ENCODE measurements around the gene TPRG1L. TPM values are rescaled to one million over a fixed set of nuclear protein-coding genes. Genes with fewer than 3 reads are reported as not detected.
"Not testable (repeated sequence)": the region's sequence is repeated elsewhere in the genome, so short reads cannot be mapped to it uniquely, and the experiment has no call there.

Gene TPRG1L
- 19.2 and 21.7 TPM in 2 replicates for total RNA-seq (2014; rRNA removed; shearing (Covaris generic))

DNA sequence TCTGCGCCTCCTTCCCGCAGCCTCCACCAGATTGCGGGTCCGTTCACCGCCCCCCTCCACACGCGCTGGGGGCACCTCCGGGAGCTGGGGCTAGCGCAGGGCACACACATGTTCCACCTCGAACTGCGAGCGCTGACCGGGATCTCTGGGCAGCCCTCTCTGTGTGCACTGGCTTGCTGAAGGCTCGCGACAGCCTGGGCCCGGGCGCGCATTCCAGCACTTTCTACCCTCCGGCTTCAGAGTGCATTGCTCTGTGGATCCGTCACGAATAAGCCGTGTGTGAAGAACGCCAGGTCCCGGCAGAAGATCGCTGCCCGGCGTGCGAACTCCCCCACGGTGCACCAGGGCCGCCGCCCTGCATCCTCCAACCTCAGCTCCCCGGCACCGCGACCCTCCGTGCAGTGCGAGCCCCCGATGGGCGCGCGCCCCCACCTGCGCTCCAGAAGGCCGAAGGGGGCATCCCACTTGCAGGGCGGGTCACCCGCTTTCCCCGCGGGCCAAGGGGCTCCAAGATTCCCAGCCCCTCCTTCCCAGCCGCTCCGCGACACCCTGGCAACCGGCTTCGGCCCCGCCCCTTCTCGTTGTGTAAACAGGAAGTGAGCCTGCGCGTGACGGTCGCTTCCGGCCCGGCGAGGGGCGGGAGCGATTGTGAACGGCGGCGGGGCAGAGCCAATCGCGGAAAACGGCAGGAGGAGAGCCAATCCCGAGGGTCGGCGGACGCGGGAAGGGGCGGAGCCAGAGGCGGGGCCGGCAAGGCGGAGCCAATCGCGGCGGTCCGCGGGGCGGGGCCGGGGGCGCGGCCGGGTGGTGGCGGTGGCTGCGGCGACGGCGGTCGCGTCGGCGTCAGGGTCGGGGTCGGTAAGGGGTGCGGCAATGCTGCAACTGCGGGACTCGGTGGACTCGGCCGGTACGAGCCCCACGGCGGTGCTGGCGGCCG lies at the start of gene TPRG1L:
Gene TPRG1L (plus strand): TSS at position 816 of the 937 bp plus-strand sequence. CDS start 58 bp downstream, at position 874.
- in situ Hi-C loops (cut with HindIII; ENCODE audit: low sequenced_read_pairs), result loop anchor here (5.0 kb wide), 1 partner anchor 87 kb away; no protein-coding TSS in a partner anchor
- DNase-seq (ENCODE audit: low spot score), result peak; percentile 97

DNA sequence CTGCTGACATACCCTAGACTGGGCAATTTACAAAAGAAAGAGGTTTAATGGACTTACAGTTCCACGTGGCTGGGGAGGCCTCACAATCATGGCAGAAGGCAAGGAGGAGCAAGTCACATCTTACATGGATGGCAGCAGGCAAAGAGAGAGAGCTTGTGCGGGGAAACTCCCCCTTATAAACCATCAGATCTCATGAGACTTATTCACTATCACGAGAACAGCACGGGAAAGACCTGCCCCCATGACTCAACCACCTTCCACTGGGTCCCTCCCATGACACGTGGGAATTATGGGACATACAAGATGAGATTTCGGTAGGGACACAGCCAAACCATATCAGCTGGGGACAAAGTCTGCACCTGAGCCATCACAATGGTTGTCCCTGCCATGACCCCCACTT lies 49.3 kb upstream of the TPRG1L start:
- in situ Hi-C loops (cut with HindIII; ENCODE audit: low sequenced_read_pairs); DNase-seq (ENCODE audit: low spot score): not testable (repeated sequence)

DNA sequence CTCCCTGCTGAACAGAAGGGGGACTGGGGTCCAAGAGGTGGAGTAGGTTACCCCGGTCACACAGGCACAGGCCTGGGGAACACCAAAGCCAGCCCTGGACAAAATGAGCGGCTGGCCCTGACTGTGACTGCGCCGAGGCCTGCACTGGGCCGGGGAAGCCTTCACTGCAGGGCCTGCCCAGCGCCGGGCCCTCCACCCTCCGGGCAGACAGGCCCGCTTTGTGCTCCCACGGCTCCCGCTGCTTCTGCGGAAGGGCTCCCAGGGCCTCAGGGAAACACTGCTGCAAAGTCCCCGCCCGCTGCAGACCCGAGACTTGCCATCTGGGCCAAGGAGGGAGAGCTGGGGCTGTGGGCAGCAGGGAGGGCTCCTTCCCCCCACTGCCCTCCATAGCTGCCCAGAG lies 48.8 kb upstream of the TPRG1L start:
- in situ Hi-C loops (cut with HindIII; ENCODE audit: low sequenced_read_pairs), result no loop called here
- DNase-seq (ENCODE audit: low spot score), result no peak

DNA sequence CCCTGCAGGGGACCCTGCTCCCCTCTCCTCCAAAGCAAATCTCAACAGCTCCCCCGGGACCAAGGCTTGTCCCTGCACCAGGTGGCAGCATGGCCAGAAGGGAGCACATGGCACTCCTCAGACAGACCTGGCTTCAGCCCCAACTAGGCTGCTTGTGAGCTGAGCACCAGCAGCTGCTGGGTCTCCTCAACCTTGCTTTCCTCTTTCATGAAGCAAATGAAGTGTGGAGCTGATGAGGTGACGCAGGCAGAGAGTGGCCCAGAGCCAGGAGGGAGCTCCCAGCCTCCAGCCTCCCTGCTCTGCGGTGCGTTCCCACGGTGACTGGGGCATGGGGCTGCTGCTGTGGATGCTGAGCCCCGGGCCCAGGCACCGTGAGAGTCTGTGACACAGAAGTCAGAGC lies 47.5 kb upstream of the TPRG1L start:
- DNase-seq (ENCODE audit: low spot score), result peak; percentile 50
- in situ Hi-C loops (cut with HindIII; ENCODE audit: low sequenced_read_pairs), result no loop called here

DNA sequence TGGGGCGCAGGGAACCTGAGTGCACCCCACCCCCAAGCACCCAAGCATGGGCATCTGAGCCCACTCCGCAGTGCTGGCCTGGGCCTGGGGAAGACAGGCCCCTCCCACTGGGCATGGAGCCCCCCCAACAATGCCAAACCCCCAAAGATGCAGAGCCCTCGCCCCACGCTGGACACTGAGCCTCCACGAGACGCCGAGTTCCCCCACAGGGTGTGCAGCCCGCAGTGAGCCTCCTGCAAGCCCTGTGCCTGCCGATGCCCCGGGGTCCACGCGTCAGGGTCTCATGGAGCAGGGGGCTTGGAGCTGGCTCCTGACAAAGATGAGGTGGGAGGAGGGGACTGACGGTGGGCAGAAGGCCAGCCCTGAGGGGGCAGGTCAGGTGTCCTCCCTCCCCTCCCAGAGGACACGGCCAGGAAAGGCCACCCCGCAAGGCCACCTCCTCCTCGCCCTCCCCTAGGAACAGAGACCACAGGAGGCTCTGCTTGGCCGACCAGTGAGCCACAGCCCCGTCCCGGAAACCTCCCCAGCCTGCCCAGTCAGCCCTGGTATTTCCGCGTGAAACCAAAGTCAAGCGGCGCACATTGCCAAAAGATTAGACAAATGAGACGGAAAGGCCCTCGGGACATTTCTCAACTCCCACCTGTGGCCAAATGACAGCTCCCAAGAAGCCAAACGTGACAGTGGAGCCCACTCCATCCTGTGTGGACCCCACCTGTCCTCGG lies 46.9 kb upstream of the TPRG1L start:
- no peak for DNase-seq (ENCODE audit: low spot score)
- in situ Hi-C loops (cut with HindIII; ENCODE audit: low sequenced_read_pairs), result no loop called here

DNA sequence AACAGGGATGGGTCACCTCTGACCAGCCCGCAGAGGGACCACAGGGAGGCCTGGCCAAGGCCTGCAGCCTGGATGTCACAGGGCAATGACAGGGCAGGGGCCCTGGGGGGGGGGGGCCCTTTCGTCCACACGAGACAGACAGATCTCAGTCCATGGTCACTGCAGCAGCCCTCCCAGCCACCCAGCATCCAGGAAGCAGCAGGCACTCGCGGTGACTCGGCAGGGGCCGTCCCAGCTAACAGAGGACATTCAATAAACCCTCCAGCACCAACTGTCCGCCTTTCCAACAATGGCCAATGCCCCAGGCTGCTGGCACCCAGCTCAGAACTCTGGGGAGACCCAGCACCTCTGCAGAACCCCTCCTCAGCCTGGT lies 46.4 kb upstream of the TPRG1L start:
- no peak for DNase-seq (ENCODE audit: low spot score)
- in situ Hi-C loops (cut with HindIII; ENCODE audit: low sequenced_read_pairs), result no loop called here

DNA sequence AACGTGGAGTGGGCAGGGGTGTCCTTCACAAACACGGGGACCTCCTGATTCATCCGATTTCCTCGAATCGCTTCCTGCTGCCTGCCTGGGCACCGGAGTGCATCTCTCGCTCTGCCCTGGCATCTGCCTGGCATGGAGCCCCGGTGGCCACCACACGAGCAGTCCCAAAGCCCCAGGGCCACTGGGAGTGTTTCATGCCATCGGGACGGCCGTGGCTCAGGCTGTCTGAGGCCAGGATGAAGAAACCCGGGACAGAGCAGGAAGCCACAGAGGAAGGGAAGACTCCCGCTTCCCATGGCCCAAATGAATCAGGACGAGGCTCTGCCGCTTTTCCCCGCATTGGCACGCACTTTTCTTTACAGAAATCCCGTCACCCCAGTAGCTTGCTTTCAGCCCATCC lies 45.9 kb upstream of the TPRG1L start:
- no peak for DNase-seq (ENCODE audit: low spot score)
- in situ Hi-C loops (cut with HindIII; ENCODE audit: low sequenced_read_pairs), result no loop called here

DNA sequence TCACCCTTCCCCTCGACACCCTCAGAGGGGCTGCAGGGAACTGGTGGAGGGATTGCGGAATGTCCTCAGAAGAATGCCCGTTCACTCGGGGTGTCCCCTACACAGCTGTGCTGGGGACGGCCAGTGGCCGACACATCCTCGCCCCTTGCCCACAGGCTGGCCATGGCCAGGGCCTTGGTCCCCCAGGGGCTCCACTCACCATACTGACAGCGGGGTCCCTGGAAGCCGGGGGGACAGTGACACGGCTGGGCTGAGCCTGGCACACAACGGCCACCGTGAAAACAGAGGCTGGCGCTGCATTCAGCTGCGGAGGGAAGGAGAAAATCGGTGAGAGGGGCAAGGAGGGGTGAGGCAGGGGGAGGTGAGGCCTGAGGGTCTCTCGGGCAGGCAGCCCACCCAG lies 45.2 kb upstream of the TPRG1L start:
- in situ Hi-C loops (cut with HindIII; ENCODE audit: low sequenced_read_pairs), result no loop called here
- DNase-seq (ENCODE audit: low spot score), result no peak

DNA sequence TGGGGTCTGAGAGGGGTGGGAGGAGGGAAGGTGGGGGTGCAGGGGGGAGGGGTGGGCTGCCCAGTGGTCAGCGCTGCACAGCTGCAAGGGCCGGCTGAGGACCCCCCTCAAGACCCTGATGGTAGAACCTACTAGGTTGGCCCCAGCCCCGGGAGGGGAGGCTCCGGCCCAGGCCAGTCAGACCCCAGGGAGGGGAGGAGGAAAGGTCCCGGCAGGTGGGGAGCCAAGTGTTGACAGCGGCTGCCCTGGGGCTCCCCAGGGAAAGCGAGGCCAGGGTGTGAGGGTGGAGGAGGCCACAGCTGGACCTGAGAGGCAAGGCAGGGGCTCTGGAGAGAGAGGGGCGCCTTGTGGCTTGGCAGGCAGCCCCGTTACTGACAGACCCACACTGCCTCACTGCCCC lies 44.6 kb upstream of the TPRG1L start:
- in situ Hi-C loops (cut with HindIII; ENCODE audit: low sequenced_read_pairs), result no loop called here
- no peak for DNase-seq (ENCODE audit: low spot score)

DNA sequence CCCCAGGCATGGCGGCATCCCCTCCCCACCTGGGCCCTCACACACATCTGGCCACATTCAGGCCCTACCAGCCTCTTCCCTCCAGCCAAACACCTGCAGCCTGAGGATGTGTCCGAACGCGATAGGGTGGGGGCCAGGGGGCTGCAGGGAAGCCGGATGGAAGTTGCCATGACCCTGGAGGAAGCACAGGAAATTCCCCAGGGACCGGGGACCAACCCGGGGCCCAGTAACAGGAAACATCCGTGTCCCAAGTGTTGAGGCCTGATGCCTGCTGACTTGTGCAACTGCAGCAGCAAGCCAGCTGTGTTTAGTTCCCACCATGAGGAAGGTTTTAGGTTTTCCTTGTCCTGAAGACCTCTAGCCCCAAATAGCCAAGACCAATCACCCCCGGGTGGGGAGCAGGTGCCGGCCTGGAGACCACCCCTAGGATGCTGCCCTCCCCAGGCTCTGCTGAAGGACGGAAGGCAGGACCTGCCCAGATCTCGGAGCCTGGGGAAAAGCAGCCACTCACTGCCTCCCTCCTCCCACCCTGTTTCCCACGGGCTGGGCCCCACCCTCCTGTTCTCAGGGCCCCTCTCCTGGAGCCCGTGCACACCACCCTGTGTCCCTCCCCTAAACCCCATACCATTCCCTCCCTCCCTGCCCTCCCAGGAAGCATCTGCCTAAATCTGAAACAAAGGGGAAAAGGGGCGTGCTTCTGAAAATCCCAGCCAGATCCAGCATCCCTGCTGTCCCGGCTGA lies 43.3 kb upstream of the TPRG1L start:
- in situ Hi-C loops (cut with HindIII; ENCODE audit: low sequenced_read_pairs), result no loop called here
- DNase-seq (ENCODE audit: low spot score), result no peak

DNA sequence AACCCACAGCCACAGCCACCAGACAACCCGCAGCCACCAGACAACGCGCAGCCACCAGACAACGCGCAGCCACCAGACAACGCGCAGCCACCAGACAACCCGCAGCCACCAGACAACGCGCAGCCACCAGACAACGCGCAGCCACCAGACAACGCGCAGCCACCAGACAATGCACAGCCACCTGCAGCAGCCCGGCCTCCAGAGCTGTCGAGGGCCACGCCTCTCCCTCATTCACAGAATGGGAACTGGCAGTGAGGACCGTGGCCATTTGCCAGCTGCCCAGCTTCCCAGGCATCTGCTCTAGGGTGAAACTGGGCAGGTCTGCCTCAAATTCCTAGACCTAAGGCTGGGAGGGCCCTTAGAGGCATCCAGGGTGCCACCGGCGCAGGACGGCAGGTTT lies 41.1 kb upstream of the TPRG1L start:
- in situ Hi-C loops (cut with HindIII; ENCODE audit: low sequenced_read_pairs); DNase-seq (ENCODE audit: low spot score): not testable (repeated sequence)

DNA sequence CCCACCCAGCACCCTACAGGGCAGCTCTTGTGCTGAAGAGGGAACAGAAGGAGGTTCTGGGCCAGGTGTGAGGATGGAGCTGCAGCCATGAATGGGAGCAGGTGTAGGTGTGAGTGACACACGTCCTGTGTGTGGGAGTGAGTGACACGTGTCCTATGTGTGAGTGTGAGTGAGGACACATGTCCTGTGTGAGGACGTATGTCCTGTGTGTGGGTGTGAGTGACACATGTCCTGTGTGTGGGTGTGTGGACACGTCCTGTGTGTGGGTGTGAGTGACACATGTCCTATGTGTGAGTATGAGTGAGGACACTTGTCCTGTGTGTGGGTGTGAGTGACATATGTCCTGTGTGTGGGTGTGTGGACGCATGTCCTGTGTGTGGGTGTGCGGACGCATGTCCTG lies 39.9 kb upstream of the TPRG1L start:
- DNase-seq (ENCODE audit: low spot score), result no peak
- in situ Hi-C loops (cut with HindIII; ENCODE audit: low sequenced_read_pairs), result no loop called here

DNA sequence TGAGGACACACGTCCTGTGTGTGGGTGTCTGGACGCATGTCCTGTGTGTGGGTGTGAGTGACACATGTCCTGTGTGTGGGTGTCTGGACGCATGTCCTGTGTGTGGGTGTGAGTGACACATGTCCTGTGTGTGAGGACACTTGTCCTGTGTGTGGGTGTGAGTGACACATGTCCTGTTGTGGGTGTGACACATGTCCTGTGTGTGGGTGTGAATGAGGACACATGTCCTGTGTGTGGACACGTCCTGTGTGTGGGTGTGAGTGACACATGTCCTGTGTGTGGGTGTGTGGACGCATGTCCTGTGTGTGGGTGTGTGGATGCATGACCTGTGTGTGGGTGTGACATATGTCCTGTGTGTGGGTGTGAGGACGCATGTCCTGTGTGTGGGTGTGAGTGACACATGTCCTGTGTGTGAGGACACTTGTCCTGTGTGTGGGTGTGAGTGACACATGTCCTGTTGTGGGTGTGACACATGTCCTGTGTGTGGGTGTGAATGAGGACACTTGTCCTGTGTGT lies 39.4 kb upstream of the TPRG1L start:
- DNase-seq (ENCODE audit: low spot score); in situ Hi-C loops (cut with HindIII; ENCODE audit: low sequenced_read_pairs): not testable (repeated sequence)

DNA sequence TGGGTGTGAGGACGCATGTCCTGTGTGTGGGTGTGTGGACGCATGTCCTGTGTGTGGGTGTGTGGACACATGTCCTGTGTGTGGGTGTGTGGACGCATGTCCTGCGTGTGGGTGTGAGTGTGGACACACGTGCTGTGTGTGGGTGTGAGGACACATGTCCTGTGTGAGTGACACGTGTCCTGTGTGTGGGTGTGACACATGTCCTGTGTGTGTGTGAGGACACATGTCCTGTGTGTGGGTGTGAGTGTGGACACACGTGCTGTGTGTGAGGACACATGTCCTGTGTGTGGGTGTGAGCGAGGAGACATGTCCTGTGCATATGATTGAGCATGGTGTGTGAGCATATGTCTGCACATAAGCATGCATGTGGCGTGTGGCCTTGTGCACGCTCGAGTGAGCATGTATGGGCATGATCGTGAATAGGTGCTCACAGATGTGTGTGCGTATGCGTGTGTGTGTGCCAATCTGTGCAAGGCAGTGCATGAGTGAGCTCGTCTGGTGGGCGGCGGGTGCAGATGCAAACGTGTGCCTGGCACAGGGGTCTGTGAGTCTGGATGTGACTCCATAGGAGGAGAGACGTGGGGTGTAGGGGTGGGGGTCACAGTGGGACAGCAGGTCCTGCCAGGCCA lies 38.8 kb upstream of the TPRG1L start:
- no peak for DNase-seq (ENCODE audit: low spot score)
- in situ Hi-C loops (cut with HindIII; ENCODE audit: low sequenced_read_pairs), result no loop called here

DNA sequence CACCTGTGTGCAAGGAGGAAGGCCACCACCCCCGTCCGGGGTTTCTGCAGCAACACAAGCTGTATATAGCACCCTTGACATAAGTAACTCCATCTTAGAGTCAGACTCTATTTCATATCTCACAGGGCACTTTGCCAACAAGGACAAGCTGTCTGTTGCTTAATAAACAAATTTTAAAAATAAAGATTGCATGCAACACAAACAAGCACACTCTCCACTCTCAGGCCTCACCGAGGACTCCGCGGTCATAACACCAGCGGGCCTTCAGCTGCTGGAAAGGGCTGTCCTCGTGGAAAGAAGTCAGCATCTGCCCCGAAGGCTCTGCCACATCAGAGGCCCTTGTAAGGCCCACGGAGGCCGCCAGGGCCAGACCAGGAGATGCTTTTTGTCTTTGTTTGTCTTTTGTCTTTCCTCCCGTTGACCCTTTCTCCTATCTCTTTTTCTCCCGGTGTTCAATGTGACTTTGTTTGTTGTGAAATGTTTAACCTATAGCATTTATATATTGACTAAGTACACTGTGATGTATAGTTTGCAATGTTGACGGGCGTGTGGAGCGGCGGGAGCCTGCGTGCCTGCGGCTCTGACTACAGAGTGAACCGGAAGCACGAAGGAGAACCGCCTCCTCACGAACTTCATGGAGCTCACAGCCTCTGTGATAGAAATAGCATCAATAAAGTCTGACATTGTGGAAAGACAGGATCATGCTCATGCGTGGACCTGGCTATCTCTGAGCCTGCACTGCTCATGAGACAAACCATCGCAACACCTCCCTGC lies 37.6 kb upstream of the TPRG1L start:
- in situ Hi-C loops (cut with HindIII; ENCODE audit: low sequenced_read_pairs), result no loop called here
- DNase-seq (ENCODE audit: low spot score), result no peak

DNA sequence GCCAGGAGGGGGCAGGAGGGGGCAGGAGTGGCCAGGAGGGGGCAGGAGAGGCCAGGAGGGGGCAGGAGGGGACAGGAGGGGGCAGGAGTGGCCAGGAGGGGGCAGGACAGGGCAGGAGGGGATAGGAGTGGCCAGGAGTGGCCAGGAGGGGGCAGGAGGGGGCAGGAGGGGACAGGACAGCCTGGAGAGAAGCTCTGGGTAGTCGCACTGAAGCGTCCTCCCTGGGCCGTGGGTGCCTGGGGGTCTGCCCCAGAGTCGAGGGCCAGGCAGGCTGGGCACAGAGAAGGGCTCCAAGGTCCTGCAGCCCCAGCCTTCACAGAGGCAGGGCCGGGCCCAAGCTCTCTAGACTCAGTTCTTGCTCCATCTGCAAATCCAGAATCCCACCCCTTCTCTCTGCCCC lies 36.4 kb upstream of the TPRG1L start:
- no peak for DNase-seq (ENCODE audit: low spot score)
- in situ Hi-C loops (cut with HindIII; ENCODE audit: low sequenced_read_pairs), result no loop called here

DNA sequence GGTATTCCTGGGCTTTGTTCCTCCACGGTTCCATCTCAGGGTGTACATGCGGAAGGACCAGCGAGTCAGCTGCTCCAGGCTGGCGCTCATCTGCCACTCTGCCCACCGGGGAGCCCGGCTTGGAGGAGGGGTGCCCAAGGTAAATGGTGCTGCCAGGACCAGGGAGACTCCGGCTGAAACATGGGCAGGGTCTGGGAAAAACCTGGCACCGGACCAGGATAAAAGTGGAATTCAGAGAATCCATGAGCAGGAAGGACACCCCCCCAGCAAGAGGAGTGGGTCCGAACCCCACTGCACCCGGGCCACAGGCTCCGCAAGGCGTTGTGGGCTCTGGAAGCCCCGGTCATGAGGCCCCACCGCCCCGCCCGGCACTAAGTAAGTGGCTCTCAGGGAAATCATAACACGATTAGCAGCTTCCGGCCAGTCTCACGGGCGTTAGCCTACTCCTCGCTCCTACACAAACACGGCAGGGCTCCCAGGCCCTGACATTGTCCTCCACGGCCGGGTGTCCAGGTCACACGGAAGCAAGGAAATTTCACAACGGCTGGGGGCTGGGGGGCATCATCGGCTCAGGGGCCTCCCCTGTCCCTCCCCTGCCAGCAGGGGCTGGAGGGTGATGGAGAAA lies 34.6 kb upstream of the TPRG1L start:
- in situ Hi-C loops (cut with HindIII; ENCODE audit: low sequenced_read_pairs), result no loop called here
- DNase-seq (ENCODE audit: low spot score), result no peak

Data from G401 (cell line).